ENCODE results near the gene RTKN2. TPM values are rescaled to one million over a fixed set of nuclear protein-coding genes. Genes with fewer than 3 reads are reported as not detected.

RTKN2 gene
- total and polyA plus RNA-seq, 11 donors = 0.01 to 0.14 (median 0.10) TPM; not detected in 5

DNA sequence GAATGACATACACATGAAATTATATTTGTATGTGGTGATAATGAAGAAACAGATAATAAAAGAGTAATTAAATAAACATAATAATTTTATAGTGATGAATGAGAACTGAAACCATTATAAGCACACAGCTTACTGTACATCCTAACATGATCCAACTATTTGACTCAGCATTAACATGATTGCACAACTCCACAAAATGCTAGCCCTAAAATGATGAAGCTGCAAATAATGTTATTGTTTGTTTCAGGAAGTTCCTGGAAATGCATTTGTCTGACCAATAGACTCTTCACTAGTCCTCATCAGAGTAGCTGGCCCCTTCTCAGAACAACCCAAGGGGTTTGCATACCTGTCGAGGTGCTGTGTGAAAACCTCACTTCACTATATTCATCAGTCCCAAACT is 115.5 kb downstream of the RTKN2 start:
- ATAC-seq = peak in 1 of 4 donors; percentile 45
- Histone ChIP-seq H3K27me3 (no peaks in the 10 kb centered on the region), H3K9me3 (peaks cover 0 to 12% (median 0%) of the 10 kb centered on the region in 12 donors), H3K27ac (peak overlapping the region in 1 of 12 donors; percentile 38), H3K4me1 (peaks cover 0 to 10% (median 0%) of the 10 kb centered on the region in 12 donors), H3K36me3 (no peaks in the 10 kb centered on the region), H3K4me3 (no peak overlapping the region)
- WGBS, 4 donors = 94 to 100% (median 98%) methylated on average over 1 of the region's 1 CpG
- intact Hi-C loops (cut with DNase I) = no loop called here
- no peak for DNase-seq
- TF ChIP-seq, protein P1, sequence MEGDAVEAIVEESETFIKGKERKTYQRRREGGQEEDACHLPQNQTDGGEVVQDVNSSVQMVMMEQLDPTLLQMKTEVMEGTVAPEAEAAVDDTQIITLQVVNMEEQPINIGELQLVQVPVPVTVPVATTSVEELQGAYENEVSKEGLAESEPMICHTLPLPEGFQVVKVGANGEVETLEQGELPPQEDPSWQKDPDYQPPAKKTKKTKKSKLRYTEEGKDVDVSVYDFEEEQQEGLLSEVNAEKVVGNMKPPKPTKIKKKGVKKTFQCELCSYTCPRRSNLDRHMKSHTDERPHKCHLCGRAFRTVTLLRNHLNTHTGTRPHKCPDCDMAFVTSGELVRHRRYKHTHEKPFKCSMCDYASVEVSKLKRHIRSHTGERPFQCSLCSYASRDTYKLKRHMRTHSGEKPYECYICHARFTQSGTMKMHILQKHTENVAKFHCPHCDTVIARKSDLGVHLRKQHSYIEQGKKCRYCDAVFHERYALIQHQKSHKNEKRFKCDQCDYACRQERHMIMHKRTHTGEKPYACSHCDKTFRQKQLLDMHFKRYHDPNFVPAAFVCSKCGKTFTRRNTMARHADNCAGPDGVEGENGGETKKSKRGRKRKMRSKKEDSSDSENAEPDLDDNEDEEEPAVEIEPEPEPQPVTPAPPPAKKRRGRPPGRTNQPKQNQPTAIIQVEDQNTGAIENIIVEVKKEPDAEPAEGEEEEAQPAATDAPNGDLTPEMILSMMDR (IDR thresholded peaks at IDR 0.05) = no peak
- TF ChIP-seq POLR2A (IDR thresholded peaks at IDR 0.05) = no peak

DNA sequence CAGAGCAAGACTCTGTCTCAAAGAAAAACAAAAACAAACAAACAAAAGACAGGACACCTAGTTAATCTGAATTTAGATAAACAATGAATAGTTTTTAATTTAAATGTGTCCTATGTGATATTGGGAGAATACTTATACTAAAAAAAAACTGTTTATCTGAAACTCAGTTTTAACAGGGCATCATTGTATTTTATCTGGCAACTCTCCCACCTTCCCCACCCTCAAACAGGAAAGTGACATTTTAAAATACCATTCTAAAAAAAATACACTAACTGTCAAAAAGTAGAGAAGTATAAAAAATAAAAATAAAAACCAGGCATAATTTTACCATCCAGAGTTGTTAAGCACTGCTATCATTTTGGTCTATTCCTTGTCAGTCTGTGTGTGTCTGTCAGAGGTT is 119.0 kb downstream of the RTKN2 start:
- Histone ChIP-seq H3K9me3 (peaks cover 0 to 12% (median 0%) of the 10 kb centered on the region in 12 donors), H3K36me3 (no peaks in the 10 kb centered on the region), H3K4me3 (no peak overlapping the region), H3K27ac (no peak overlapping the region), H3K27me3 (no peaks in the 10 kb centered on the region), H3K4me1 (peaks cover 0 to 10% (median 0%) of the 10 kb centered on the region in 12 donors)
- ATAC-seq (no peak), DNase-seq (no peak)
- intact Hi-C loops (cut with DNase I) = no loop called here
- no peak for TF ChIP-seq POLR2A (IDR thresholded peaks at IDR 0.05)
- TF ChIP-seq, protein P1 (IDR thresholded peaks at IDR 0.05) = no peak

DNA sequence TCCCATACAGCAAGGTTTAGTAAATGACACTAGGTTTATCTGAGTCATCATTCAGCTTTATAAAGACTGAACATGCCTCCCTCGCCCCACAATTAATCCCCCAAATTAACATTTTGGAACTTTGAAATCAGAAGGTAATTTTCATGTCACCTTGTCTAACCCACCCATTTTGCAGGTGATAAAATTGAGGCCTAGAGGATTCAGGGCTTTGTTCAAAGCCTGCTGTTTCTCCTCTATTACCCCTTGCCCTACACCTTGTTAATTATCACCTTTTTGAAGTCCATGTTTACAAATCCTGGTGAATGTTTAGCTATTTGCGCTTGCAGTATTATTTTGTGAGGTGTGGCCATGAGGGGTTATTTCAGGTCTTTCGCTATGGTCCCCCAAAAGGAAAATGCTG is 120.5 kb downstream of the RTKN2 start:
- Histone ChIP-seq H3K27me3 (no peaks in the 10 kb centered on the region), H3K27ac (no peak overlapping the region), H3K9me3 (peaks cover 0 to 18% (median 0%) of the 10 kb centered on the region in 12 donors), H3K4me1 (peaks cover 0 to 4% (median 0%) of the 10 kb centered on the region in 12 donors), H3K36me3 (no peaks in the 10 kb centered on the region), H3K4me3 (no peak overlapping the region)
- no peak for TF ChIP-seq POLR2A (IDR thresholded peaks at IDR 0.05)
- TF ChIP-seq, protein P1 (IDR thresholded peaks at IDR 0.05) = no peak
- no peak for DNase-seq
- ATAC-seq = no peak
- WGBS, 4 donors = 64 to 99% (median 90%) methylated on average over 3 of the region's 3 CpGs
- intact Hi-C loops (cut with DNase I) = no loop called here

DNA sequence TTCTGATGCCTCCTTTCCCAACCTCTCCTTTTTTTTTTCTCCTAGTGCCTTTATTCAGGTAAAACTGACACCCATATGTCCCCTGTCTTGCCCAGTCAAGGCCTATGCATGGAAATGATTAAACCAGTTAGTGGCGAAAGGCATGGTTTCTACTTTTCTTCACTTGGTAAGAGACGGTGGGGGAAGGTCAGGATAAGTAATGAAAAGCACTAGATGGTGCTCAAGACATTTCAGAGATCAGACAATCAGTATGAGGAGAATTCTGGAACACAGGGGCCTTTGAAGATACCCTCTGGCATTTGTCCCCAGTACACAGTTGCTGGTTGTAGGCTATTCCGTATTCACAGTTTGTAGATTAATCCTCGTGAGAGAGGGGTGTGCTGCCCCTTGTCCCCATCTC is 121.2 kb downstream of the RTKN2 start:
- Histone ChIP-seq H3K4me1 (peaks cover 0 to 2% (median 0%) of the 10 kb centered on the region in 12 donors), H3K27me3 (no peaks in the 10 kb centered on the region), H3K36me3 (no peaks in the 10 kb centered on the region), H3K27ac (no peak overlapping the region), H3K9me3 (peaks cover 0 to 22% (median 0%) of the 10 kb centered on the region in 12 donors), H3K4me3 (no peak overlapping the region)
- DNase-seq = no peak
- 90 to 94% (median 93%) methylated on average over 4 of the region's 4 CpGs for WGBS, 4 donors
- intact Hi-C loops (cut with DNase I) = no loop called here
- TF ChIP-seq, protein P1 (IDR thresholded peaks at IDR 0.05) = no peak
- TF ChIP-seq POLR2A (IDR thresholded peaks at IDR 0.05) = no peak
- ATAC-seq = no peak
